Eye (tissue), 1 donor: ENCODE results near the gene CRY1.

Experiments used
- DNase-seq: peaks from one replicate; pipeline ENCODE4 v3.0.0-alpha.2; 2015

Gene CRY1

DNA sequence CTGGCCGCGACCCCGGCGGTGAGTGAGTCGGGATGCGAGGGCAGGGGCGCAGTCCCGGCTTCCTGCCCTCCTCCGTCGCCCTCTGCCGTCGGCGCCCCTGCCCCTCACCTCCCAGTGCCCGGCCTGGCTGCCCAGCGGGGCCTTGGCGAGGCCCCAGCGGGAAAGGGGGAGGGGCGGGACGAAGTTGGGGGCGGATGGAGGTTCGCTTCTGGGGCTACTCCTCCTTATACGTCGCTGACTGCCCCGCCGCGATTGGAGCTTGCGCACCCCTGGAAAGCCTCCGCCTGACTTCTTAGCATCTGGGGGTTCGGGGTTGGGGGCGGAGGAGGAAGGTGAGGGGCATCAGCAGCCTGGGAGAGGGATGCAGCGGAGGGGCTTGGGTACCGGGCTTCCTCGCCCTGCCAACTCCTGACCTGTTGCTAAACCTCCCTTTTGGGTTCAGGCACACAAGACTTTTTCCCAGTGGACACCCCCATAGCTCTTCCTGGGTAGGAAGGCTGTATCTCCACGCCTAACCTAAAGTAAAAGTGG, 137.2 kb downstream of the CRY1 start:
- no peak for DNase-seq

DNA sequence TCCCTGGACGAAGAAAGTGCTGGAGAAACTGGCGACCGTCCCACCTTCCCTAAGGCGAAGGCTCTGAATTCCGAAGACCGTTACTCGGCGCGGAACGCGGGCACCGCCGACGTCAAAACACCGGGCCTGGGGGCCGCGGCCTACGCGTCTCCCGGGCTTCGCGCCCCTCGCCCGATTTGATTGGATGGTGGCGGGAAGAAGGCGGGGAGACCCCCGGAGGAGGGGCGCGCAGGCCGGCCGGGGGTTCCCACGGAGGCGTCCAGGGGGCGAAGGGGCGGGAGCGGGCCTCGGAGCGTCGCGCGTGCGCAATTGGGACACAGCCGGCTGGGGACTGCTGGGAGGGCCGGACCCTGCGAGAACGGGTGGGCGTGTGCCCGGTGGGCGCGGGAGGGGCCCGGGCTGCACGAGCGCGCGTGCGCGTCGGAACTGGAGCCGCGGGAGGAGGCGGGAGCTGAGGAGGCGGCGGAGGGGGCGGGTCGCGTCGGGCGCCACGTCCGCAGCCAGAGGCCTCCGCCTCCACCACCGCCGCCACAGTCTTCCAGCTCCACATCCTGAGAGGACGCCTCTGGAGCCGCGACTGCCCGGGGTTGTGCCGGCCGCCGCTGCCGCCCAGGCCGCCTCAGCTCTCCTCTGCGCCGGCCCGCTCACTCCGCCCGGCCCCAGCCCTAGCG, 137.8 kb downstream of the CRY1 start, which contains the start of gene TMEM263:
TSS of gene TMEM263 (plus strand) at position 531 of the 671 bp plus-strand sequence. CDS start 11,210 bp downstream, outside the sequence.
- peak; percentile 99 for DNase-seq

DNA sequence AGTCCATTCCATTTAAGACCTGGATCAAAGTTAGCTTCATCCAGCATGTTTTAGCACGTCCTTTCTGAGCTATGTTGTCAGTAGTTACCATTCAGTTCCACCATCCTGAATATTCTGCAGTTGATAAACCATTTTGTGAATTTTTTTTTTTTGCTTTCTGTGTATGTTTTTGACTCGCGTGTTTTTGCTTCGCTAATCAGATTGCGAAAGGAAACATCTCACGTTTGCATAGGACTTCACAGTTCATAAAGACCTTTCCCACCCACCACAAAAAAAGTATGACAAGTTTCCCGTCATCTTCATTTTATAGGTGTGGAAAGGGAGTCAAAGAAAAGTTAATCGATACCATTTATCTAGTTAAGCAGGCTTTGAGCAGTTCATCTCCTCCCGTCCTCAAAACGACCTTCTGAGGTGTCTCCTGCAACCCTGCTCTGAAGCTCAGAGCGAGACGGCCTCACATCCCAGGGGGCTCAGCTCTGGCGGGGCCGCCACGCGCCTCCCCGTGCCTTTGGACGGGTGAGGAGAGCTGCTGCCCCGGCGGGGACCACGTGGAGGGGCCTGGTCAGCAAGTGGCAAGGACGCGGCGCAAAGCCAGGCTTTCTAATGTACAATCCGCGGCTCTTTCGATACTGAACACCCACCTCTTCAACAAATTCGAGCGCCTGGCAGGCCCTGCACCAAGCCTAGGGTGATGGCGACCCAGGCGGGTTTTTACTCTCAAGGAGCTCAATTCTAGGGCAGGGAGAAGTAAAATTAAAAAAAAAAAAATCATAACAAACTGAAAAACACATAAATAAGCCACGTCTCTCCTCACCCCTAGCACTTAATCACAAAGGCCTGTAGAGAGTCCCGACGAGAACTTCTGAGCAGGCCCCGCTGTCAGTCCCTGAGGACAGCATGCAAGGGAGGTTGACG, 138.6 kb downstream of the CRY1 start:
- DNase-seq, result no peak

DNA sequence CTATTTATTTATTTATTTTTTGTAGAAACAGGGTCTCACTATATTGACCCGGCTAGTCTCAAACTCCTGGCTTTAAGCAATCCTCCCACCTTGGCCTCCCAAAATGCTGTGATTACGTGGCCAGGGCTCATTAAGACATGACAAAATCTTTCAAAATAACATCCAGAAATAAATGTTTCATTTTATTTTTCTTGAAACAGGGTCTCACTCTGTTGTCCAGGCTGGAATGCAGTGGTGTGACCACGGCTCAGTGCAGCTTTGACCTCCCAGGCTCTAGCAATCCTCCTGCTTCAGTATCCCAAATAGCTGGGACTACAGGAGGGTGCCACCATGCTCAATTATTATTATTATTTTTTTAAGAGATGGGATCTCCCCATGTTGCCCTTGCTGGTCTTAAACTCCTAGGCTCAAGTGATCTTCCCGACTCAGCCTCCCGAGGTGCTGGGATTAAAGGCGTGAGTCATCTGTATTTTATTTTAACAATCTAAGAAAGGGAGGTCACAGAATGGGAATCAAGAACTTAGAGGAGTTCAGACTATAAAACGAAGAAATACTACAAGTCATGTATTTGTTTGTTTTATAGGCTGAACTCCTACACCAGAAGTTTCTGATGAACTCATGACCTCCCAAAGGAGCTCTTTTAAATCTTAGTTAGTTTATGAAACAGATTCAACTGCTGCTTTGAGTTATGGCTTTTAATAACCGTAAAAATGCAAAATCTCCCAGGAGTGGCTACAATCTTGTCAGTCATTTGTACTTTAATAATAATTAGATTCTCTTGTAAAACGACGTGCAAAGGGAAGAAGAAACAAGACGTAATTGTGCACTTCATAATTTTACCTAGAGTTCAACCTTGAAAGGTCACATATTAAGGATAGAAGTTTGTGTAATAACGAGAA, 139.7 kb downstream of the CRY1 start:
- DNase-seq, result peak; percentile 24

DNA sequence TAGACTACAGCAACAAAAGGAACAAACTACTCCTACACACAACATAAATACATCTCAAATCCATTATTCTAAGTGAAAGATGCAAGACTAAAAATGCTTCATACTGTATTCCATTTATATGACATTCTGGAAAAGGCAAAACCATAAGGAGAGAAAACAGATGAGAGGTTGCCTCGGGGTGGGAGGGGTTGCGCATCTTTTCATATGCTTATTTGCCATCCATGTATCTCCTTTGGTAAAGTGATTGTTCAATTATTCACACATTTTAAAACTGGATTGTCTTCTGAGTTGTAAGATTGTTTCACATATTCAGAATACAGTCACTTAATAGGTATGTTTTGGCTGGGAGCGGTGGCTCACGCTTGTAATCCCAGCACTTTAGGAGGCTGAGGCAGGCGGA, 142.8 kb downstream of the CRY1 start:
- DNase-seq, result no peak

DNA sequence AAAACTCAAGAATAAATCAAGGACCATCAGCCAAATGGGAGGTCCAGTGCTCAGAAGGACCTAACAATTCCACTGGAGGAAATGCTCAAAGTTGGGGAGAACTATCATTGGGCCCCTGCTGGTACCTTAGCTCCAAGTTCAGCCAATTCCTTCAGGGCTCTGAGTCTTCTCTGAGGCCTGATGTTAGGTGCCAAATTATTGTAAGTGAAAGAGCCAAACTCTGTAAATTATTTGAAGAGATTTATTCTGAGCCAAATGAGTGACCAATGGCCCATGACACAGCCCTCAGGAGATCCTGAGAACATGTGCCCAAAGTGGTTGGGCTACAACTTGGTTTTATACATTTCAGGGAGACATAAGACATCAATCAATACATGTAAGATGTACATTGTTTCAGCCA, 145.9 kb downstream of the CRY1 start:
- DNase-seq, result no peak

DNA sequence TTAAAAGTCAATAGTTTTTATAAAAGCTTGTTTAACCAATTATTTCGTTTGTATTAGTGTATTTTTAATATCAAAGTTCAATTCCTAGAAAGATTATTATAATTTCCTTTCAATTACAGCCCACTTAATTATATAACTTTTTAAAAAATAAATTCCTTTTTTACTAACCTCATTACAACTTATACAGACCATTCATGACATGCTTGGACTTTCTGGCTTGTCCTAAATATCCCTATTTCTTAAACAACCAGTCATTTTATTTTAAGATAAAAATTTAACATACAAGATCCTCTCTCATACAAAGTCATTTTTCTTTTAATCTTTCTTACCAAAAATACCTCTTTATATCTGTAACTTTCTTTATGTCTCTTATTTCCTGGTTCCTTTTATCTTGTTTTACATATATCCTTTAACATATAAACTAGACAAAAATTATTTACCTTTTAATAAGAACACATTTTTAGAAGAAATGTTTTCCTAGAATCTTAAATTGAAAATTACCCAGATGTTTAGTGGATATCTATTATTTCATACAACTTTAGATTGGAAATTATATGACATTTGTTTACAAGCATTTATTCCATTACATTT, 148.0 kb downstream of the CRY1 start:
- no peak for DNase-seq

DNA sequence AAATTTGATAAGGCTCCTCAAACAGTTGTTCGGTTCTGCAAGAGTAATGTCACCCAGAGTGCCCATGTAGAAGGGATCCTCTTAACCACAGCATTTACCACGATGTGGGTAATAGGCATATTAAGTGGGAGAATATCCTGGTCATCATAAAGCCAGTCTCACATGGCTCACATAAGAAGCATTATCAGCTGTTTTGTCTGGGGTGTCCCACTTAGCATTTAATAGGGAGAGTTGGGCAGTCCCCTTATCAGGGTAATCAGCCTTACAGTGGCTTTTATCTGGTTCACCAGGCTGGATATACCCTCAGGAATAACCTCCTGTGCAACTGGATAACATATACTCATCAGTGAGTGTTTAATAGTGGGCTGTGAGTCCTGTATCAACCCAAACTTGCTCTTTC, 150.6 kb downstream of the CRY1 start:
- DNase-seq, result no peak

DNA sequence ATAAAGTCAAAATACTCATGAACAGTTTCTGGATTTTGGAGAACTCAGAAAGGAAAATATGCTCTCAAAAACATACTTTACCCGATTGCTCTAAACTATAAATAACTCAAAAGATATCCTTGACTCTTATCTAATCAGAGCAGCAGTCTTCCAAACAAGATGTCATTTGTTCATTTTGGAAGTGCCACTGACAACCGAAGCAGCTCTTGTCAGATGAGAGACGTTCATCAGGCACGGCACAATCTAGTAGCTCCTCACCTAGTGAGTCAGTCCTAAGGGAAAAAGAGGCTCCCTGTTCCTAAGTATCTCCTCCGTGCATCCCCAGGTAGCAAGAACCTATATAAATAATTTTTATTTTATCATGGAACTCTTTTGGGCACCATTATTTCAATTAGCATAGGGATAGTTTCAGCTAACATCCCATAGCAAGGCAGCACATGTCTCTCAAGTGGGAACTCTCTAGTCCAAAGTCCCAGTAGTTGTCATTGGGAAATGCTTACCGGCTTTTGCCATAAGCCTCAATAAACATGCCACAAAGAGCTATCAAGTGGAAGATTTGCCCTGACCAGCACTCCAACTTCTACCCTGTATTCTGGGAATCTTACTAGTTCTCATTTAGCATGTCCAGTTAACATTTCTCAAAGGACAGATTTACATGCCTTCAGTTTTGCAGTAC, 151.7 kb downstream of the CRY1 start:
- no peak for DNase-seq
